Common myeloid progenitor, CD34-positive (primary cell): Measurements from ENCODE around the gene NUTF2.

Experiments
- CTCF ChIA-PET: fragments of 350-600 bp; sonication (Branson Sonifier 250); formaldehyde crosslinking; loops from one replicate; lab custom pipeline; 2021; ENCODE audit warnings: antibody characterized with exemption; lab: Charles Lee
- POLR2A ChIA-PET: fragments of 350-600 bp; sonication (Branson Sonifier 250); formaldehyde crosslinking; loops from one replicate; lab custom pipeline; 2021; ENCODE audit warnings: antibody characterized with exemption; lab: Charles Lee
- DNase-seq, 3 donors: peaks; one replicate each; pipeline versions ENCODE4 v3.0.0 to v3.0.0-alpha.2; 2013
- H3K27ac ChIP-seq, 2 experiments: 1 replicate in 1 of 2; 2 replicates in 1 of 2; pipeline ENCODE4 v1.7.0; 2013; ENCODE audit warnings: inconsistent platforms in 2 of 2, low read length in 2 of 2, mild to moderate bottlenecking in 2 of 2, low read depth in 1 of 2, moderate library complexity in 1 of 2; ENCODE audit not compliant: severe bottlenecking in 2 of 2, insufficient read depth in 1 of 2, poor library complexity in 1 of 2
- H3K27me3 ChIP-seq, 5 experiments: replicated peaks in 2 of 5; 1 replicate in 3 of 5; 2 replicates in 2 of 5; pipeline versions ENCODE4 v1.6.1 to v1.7.0; 2013; ENCODE audit warnings: low read length in 4 of 5, mild to moderate bottlenecking in 2 of 5, moderate library complexity in 2 of 5, inconsistent platforms in 1 of 5; ENCODE audit not compliant: insufficient read depth in 5 of 5, control insufficient read depth in 4 of 5
- H3K36me3 ChIP-seq, 4 experiments: 1 replicate in 2 of 4; 2 replicates in 2 of 4; pipeline versions ENCODE4 v1.6.1 to v1.7.0; 2013; ENCODE audit warnings: low read length in 3 of 4, control low read depth in 1 of 4, mild to moderate bottlenecking in 1 of 4; ENCODE audit not compliant: control insufficient read depth in 4 of 4, insufficient read depth in 4 of 4
- H3K4me1 ChIP-seq, 4 experiments: 1 replicate in 3 of 4; 2 replicates in 1 of 4; pipeline versions ENCODE4 v1.6.1 to v1.7.1; 2013; ENCODE audit warnings: low read length in 3 of 4, mild to moderate bottlenecking in 3 of 4, control low read depth in 1 of 4, inconsistent platforms in 1 of 4, moderate library complexity in 1 of 4; ENCODE audit not compliant: control insufficient read depth in 4 of 4, insufficient read depth in 4 of 4; ENCODE audit errors: control extremely low read depth in 1 of 4
- H3K4me3 ChIP-seq, 7 experiments: 1 replicate in 4 of 7; 2 replicates in 3 of 7; pipeline versions ENCODE4 v1.5.1 to v1.7.0; 2013; ENCODE audit warnings: mild to moderate bottlenecking in 7 of 7, low read length in 6 of 7, moderate library complexity in 6 of 7, inconsistent platforms in 2 of 7, low read depth in 2 of 7, control low read depth in 1 of 7; ENCODE audit not compliant: insufficient read depth in 4 of 7, control insufficient read depth in 1 of 7; ENCODE audit errors: extremely low read depth in 1 of 7
- H3K9me3 ChIP-seq, 5 experiments: 1 replicate in 4 of 5; 2 replicates in 1 of 5; pipeline versions ENCODE4 v1.6.1 to v1.7.1; 2013; ENCODE audit warnings: low read length in 4 of 5, mild to moderate bottlenecking in 2 of 5, inconsistent platforms in 1 of 5, low read depth in 1 of 5, moderate library complexity in 1 of 5; ENCODE audit not compliant: control insufficient read depth in 4 of 5, insufficient read depth in 2 of 5; ENCODE audit errors: control extremely low read depth in 1 of 5
- WGBS: methylation state at CpG from one replicate; pipeline ENCODE4 v1.1.5; 2013; ENCODE audit not compliant: insufficient coverage; 5-methylcytosine and 5-hydroxymethylcytosine counted together

Gene NUTF2

DNA sequence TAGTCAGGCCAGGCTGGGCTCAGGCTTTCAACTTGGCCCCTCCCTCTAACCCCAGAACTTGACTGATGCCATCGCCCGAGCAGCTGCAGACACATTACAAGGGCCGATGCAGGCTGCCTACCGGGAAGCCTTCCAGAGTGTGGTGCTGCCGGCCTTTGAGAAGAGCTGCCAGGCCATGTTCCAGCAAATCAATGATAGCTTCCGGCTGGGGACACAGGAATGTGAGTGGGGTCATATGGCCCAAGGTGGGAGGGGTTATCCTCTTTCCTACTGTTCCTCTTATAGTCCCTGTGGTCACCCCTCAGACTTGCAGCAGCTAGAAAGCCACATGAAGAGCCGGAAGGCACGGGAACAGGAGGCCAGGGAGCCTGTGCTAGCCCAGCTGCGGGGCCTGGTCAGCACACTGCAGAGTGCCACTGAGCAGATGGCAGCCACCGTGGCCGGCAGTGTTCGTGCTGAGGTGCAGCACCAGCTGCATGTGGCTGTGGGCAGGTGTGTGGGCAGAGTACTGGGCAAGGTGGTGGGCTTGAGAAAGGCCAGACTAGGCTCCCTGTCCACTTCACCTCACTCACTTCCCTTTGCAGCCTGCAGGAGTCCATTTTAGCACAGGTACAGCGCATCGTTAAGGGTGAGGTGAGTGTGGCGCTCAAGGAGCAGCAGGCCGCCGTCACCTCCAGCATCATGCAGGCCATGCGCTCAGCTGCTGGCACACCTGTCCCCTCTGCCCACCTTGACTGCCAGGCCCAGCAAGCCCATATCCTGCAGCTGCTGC, 35.8 kb downstream of the NUTF2 start:
- Histone ChIP-seq H3K27me3 (no peaks in the 10 kb centered on the region), H3K9me3 (no peaks in the 10 kb centered on the region), H3K4me3 (no peak overlapping the region), H3K4me1 (no peaks in the 10 kb centered on the region), H3K27ac (no peak overlapping the region), H3K36me3 (peaks cover 12 to 89% (median 74%) of the 10 kb centered on the region in 4 experiments)
- ChIA-PET CTCF (interaction anchor here (0.6 to 20.3 kb wide), 20 partner anchors 8 to 346 kb away, joined by 3 to 359 read pairs (median 4); partner anchors contain the start of genes CTRL, EDC4 and PSMB10), POLR2A (interaction anchor here (0.9 kb wide), 1 partner anchor 17 kb away, joined by 4 read pairs; no protein-coding TSS in a partner anchor)
- no peak for DNase-seq
- 95% methylated on average over 18 of the region's 18 CpGs for WGBS

DNA sequence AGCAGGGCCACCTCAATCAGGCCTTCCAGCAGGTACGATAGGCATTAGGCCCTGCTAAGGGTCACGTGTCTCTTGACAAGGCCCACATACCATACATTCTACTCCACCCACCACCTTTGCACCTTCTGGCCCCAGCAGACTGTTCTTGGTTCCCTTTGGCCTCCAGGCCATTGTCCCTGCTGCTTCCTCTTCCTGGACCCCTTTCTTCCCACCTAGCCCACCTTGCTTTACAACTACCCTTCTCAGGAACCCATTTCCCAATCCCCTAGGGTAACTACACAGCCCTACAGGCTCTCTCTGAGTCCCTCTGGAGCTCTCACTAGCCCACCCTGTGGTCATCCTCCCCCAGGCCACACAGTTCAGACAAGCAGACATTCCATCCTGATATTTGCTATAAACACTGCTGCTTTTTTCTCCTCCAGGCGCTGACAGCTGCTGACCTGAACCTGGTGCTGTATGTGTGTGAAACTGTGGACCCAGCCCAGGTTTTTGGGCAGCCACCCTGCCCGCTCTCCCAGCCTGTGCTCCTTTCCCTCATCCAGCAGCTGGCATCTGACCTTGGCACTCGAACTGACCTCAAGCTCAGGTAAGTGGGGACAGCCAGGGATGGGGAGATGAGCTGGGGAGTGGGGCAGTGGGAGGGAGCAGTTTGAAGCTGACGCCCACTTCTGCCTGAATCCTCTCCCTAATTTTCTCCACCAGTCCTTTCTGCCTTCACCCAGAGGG, 36.6 kb downstream of the NUTF2 start:
- ChIA-PET POLR2A (interaction anchor here (0.8 to 0.9 kb wide), 2 partner anchors 16 to 52 kb away, joined by 3 to 4 read pairs; no protein-coding TSS in a partner anchor), CTCF (interaction anchor here (0.7 to 20.3 kb wide), 28 partner anchors 7 to 347 kb away, joined by 3 to 359 read pairs (median 6); partner anchors contain the start of genes CTRL, PSMB10 and RANBP10)
- Histone ChIP-seq H3K9me3 (no peaks in the 10 kb centered on the region), H3K27ac (no peak overlapping the region), H3K36me3 (peaks cover 10 to 81% (median 67%) of the 10 kb centered on the region in 4 experiments), H3K27me3 (no peaks in the 10 kb centered on the region), H3K4me3 (no peak overlapping the region), H3K4me1 (no peaks in the 10 kb centered on the region)
- 92% methylated on average over 3 of the region's 6 CpGs for WGBS
- no peak for DNase-seq

DNA sequence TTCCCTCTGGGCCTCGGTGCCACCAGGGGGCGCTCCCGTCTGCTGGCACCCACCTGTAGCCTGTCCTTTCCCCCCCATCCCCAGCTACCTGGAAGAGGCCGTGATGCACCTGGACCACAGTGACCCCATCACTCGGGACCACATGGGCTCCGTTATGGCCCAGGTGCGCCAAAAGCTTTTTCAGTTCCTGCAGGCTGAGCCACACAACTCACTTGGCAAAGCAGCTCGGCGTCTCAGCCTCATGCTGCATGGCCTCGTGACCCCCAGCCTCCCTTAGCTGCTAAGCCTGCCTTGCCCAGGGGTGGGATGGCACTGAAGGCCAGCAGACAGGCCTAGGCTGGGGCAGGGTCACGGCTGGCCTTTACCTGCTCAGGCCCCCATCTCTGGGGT, 37.1 kb downstream of the NUTF2 start:
- H3K36me3 ChIP-seq = peaks cover 10 to 76% (median 62%) of the 10 kb centered on the region in 4 experiments

DNA sequence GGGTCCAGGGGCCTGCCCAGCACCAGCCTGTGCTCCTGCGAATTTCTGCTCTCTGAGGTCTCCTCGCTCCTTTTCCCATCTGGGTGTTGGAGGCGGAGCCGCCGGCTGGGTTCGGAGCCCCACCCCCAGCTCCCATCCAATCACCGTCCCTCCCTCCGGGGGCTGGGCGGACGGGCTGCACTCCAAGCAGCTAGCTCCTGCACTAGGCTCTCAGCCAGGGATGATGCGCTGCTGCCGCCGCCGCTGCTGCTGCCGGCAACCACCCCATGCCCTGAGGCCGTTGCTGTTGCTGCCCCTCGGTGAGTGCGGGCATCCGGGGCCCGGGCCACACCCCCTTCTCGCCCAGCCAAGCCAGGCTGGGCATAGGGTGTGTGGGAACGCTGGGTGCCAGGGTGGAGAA, 38.0 kb downstream of the NUTF2 start, which contains the start of gene NRN1L:
Gene NRN1L (plus strand): TSS at position 202 of the 400 bp plus-strand sequence. CDS start 19 bp downstream, at position 221.
- Histone ChIP-seq H3K27me3 (no peaks in the 10 kb centered on the region), H3K4me1 (no peaks in the 10 kb centered on the region), H3K4me3 (no peak within 1 kb of the TSS), H3K9me3 (no peaks in the 10 kb centered on the region), H3K36me3 (peaks cover 10 to 67% (median 55%) of the 10 kb centered on the region in 4 experiments), H3K27ac (peak within 1 kb of the TSS in 1 of 2 experiments; percentile 43)
- 97% methylated on average over 16 of the region's 22 CpGs for WGBS
- ChIA-PET CTCF (interaction anchor here (0.5 to 20.3 kb wide), 15 partner anchors 10 to 343 kb away, joined by 3 to 359 read pairs (median 8); partner anchors contain the start of genes CTRL and PSMB10), POLR2A (no interaction called here)
- no peak for DNase-seq

More for the DNA sequence above, 37.1 kb downstream of the NUTF2 start:
- Histone ChIP-seq H3K4me1 (no peaks in the 10 kb centered on the region), H3K4me3 (no peak overlapping the region), H3K27ac (no peak overlapping the region), H3K27me3 (no peaks in the 10 kb centered on the region), H3K9me3 (no peaks in the 10 kb centered on the region)
- CTCF ChIA-PET = interaction anchor here (0.7 to 20.3 kb wide), 27 partner anchors 8 to 346 kb away, joined by 3 to 359 read pairs (median 7); partner anchors contain the start of genes CTRL, PSMB10 and RANBP10
- DNase-seq = peak; percentile 50 to 70 (median 66)
- POLR2A ChIA-PET = interaction anchor here (0.8 kb wide), 1 partner anchor 52 kb away, joined by 3 read pairs; no protein-coding TSS in a partner anchor
- 65% methylated on average over 11 of the region's 11 CpGs for WGBS

DNA sequence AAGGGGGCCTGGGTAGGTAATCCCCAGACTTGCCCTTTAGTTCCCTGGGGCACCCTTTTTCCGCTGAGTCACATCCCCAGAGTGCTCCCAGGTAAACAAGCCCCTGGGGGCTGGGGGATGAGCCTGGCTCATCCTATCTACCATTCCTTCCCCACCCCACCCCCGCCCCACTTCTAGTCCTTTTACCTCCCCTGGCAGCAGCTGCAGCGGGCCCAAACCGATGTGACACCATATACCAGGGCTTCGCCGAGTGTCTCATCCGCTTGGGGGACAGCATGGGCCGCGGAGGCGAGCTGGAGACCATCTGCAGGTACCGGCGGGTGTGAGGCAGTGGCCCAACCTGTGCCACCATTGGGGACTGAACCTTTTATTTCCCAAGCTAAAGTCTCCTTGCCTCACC, 38.8 kb downstream of the NUTF2 start:
- peak overlapping the region in 1 of 2 experiments; percentile 43 for H3K27ac ChIP-seq
- no peak overlapping the region for H3K4me3 ChIP-seq
- no peaks in the 10 kb centered on the region for H3K9me3 ChIP-seq
- H3K4me1 ChIP-seq = no peaks in the 10 kb centered on the region
- ChIA-PET POLR2A (interaction anchor here (0.6 kb wide), 1 partner anchor 124 kb away, joined by 3 read pairs; no protein-coding TSS in a partner anchor), CTCF (interaction anchor here (0.6 to 20.3 kb wide), 10 partner anchors 21 to 345 kb away, joined by 3 to 359 read pairs (median 4); partner anchors contain the start of genes CTRL and PSMB10)
- WGBS = 97% methylated on average over 9 of the region's 12 CpGs
- DNase-seq = no peak
- no peaks in the 10 kb centered on the region for H3K27me3 ChIP-seq
- H3K36me3 ChIP-seq = peaks cover 6 to 59% (median 49%) of the 10 kb centered on the region in 4 experiments

DNA sequence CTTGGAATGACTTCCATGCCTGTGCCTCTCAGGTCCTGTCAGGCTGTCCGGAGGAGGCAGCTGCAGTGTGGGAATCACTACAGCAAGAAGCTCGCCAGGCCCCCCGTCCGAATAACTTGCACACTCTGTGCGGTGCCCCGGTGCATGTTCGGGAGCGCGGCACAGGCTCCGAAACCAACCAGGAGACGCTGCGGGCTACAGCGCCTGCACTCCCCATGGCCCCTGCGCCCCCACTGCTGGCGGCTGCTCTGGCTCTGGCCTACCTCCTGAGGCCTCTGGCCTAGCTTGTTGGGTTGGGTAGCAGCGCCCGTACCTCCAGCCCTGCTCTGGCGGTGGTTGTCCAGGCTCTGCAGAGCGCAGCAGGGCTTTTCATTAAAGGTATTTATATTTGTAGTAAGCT, 39.2 kb downstream of the NUTF2 start:
- WGBS = 97% methylated on average over 15 of the region's 19 CpGs
- no peaks in the 10 kb centered on the region for H3K4me1 ChIP-seq
- peaks cover 4 to 54% (median 45%) of the 10 kb centered on the region in 4 experiments for H3K36me3 ChIP-seq
- H3K9me3 ChIP-seq = no peaks in the 10 kb centered on the region
- ChIA-PET POLR2A (no interaction called here), CTCF (interaction anchor here (0.6 to 20.3 kb wide), 14 partner anchors 8 to 344 kb away, joined by 3 to 359 read pairs (median 4); partner anchors contain the start of genes CTRL, EDC4 and PSMB10)
- no peaks in the 10 kb centered on the region for H3K27me3 ChIP-seq
- no peak overlapping the region for H3K27ac ChIP-seq
- H3K4me3 ChIP-seq = no peak overlapping the region
- no peak for DNase-seq
